HepG2 (cell line): ENCODE data around the gene CPA2. TPM values are rescaled to one million over a fixed set of nuclear protein-coding genes. Genes with fewer than 3 reads are reported as not detected.

ENCODE experiments used
- ATAC-seq: fragments of 200-7000 bp; cut with Tn5 transposase; 3 replicates; pipeline ENCODE4 v1.9.1; 2020; ENCODE audit warnings: mild to moderate bottlenecking, moderate library complexity
- BruUV-seq: library from RNA; stranded (reverse); fragments of 400-500 nt; replicated peaks from 2 replicates; lab custom pipeline; 2021; lab: Mats Ljungman, UMichigan
- CTCF ChIA-PET: fragments of 300-600 bp; formaldehyde crosslinking; extraction: SDS; loops from one replicate; lab custom pipeline; 2021; ENCODE audit warnings: low total read pairs, inconsistent platforms, low intra/inter-chr PET ratio; lab: Yijun Ruan, JAX
- POLR2A ChIA-PET: fragments of 350-600 bp; sonication (Branson Sonifier 250); formaldehyde crosslinking; loops from one replicate; lab custom pipeline; 2020; ENCODE audit warnings: antibody characterized with exemption, inconsistent platforms; lab: Yijun Ruan, JAX
- DNase-seq: peaks from one replicate; pipeline ENCODE4 v3.0.0-alpha.2; 2015; ENCODE audit warnings: low spot score
- FAIRE-seq: peaks from 3 replicates; lab custom pipeline; 2011; peaks lifted over from hg19 to GRCh38; lab: Jason Lieb, UNC
- H2AFZ ChIP-seq: one replicate; pipeline ENCODE4 v1.6.1; 2011; ENCODE audit warnings: low read length, inconsistent platforms
- H3K27ac ChIP-seq: fragments of 300-600 bp; 3 replicates; pipeline ENCODE4 v1.8.0; 2011; ENCODE audit warnings: mixed run types, mild to moderate bottlenecking, mixed read lengths, low read length, inconsistent platforms; ENCODE audit not compliant: insufficient read depth; ENCODE audit errors: extremely low read length
- H3K27me3 ChIP-seq, 2 experiments: fragments of 200-600 bp in 1 of 2; 2 replicates in 1 of 2; 3 replicates in 1 of 2; pipeline versions ENCODE4 v1.6.0 to v1.8.0; 2011; ENCODE audit warnings: low read length in 2 of 2, mild to moderate bottlenecking in 2 of 2, moderate library complexity in 2 of 2, inconsistent platforms in 1 of 2; ENCODE audit not compliant: insufficient read depth in 2 of 2, control insufficient read depth in 1 of 2
- H3K36me3 ChIP-seq, 2 experiments: fragments of 200-600 bp in 1 of 2; replicated peaks in 1 of 2; 2 replicates in 1 of 2; 3 replicates in 1 of 2; pipeline versions ENCODE4 v1.5.1 to v1.8.0; 2011; ENCODE audit warnings: low read length in 2 of 2, inconsistent platforms in 1 of 2; ENCODE audit not compliant: insufficient read depth in 2 of 2, control insufficient read depth in 1 of 2
- H3K4me1 ChIP-seq: 2 replicates; pipeline ENCODE4 v1.5.1; 2012; ENCODE audit warnings: low read length, inconsistent platforms; ENCODE audit not compliant: insufficient read depth
- H3K4me2 ChIP-seq: 2 replicates; pipeline ENCODE4 v1.6.0; 2011; ENCODE audit warnings: low read depth, low read length, inconsistent platforms
- H3K4me3 ChIP-seq, 3 experiments: fragments of 200-600 bp in 1 of 3; sonication (generic), shearing (Covaris generic) in 1 of 3; replicated peaks in 1 of 3; 2 replicates each; pipeline ENCODE4 v1.5.1; 2011 to 2016; ENCODE audit warnings: low read length in 3 of 3, inconsistent platforms in 2 of 3, low read depth in 2 of 3, mild to moderate bottlenecking in 2 of 3, control low read depth in 1 of 3, mixed read lengths in 1 of 3; ENCODE audit not compliant: insufficient read depth in 1 of 3
- H3K79me2 ChIP-seq: one replicate; pipeline ENCODE4 v1.6.1; 2011; ENCODE audit warnings: low read length, inconsistent platforms; ENCODE audit not compliant: insufficient read depth
- H3K9ac ChIP-seq: 2 replicates; pipeline ENCODE4 v1.6.0; 2011; ENCODE audit warnings: mild to moderate bottlenecking, low read depth, low read length, inconsistent platforms; ENCODE audit not compliant: insufficient read depth
- H3K9me3 ChIP-seq: 2 replicates; pipeline ENCODE4 v1.5.1; 2012; ENCODE audit warnings: mild to moderate bottlenecking, low read length
- H4K20me1 ChIP-seq: 2 replicates; pipeline ENCODE4 v1.6.0; 2011; ENCODE audit warnings: inconsistent platforms, mild to moderate bottlenecking, low read length, moderate library complexity; ENCODE audit not compliant: insufficient read depth
- ATF6 ChIP-seq: sonication (generic); formaldehyde crosslinking; conservative IDR thresholded peaks from 2 replicates; pipeline ENCODE4 v1.4.0; 2020; ENCODE audit warnings: missing genetic modification reagents
- GRHL1 ChIP-seq: sonication (generic); formaldehyde crosslinking; conservative IDR thresholded peaks from 2 replicates; pipeline ENCODE4 v1.8.0; 2022; ENCODE audit warnings: missing genetic modification reagents
- NR3C1 ChIP-seq: sonication (generic); formaldehyde crosslinking; IDR thresholded peaks from 2 replicates; pipeline ENCODE4 v1.4.0; 2020; ENCODE audit warnings: missing genetic modification reagents
- SKIL ChIP-seq: sonication (generic); formaldehyde crosslinking; IDR thresholded peaks from 2 replicates; pipeline ENCODE4 v1.8.0; 2022; ENCODE audit warnings: missing genetic modification reagents, mild to moderate bottlenecking, moderate library complexity, borderline replicate concordance
- SRSF4 ChIP-seq: fragments of 200-400 bp; formaldehyde crosslinking; IDR thresholded peaks from one replicate; pipeline ENCODE4 v1.6.1; 2018; ENCODE audit warnings: mild to moderate bottlenecking, low read depth, low read length, moderate library complexity; ENCODE audit not compliant: poor library complexity, severe bottlenecking
- YEATS2 ChIP-seq: sonication (generic); formaldehyde crosslinking; IDR thresholded peaks from 2 replicates; pipeline ENCODE4 v1.4.0; 2020; ENCODE audit warnings: missing genetic modification reagents, borderline replicate concordance
- ZBTB20 ChIP-seq: sonication (generic); formaldehyde crosslinking; IDR thresholded peaks from 2 replicates; pipeline ENCODE4 v1.8.1; 2023; ENCODE audit warnings: missing genetic modification reagents, low read depth, mild to moderate bottlenecking, borderline replicate concordance
- ZBTB44 ChIP-seq: sonication (generic); formaldehyde crosslinking; IDR thresholded peaks from 2 replicates; pipeline ENCODE4 v1.4.0; 2020; ENCODE audit warnings: missing genetic modification reagents
- ZHX1 ChIP-seq: sonication (generic); formaldehyde crosslinking; IDR thresholded peaks from 2 replicates; pipeline ENCODE4 v1.8.1; 2022; ENCODE audit warnings: low read depth, mild to moderate bottlenecking, missing genetic modification reagents
- ZNF180 ChIP-seq: sonication (generic); formaldehyde crosslinking; IDR thresholded peaks from 2 replicates; pipeline ENCODE4 v1.4.0; 2020; ENCODE audit warnings: low read depth, missing genetic modification reagents, borderline replicate concordance
- ZNF546 ChIP-seq: sonication (generic); formaldehyde crosslinking; conservative IDR thresholded peaks from 2 replicates; pipeline ENCODE4 v1.8.1; 2023; ENCODE audit warnings: mild to moderate bottlenecking, missing genetic modification reagents
- ZNF605 ChIP-seq: sonication (generic); formaldehyde crosslinking; IDR thresholded peaks from 2 replicates; pipeline ENCODE4 v1.8.0; 2022; ENCODE audit warnings: mild to moderate bottlenecking, missing genetic modification reagents
- ZNF749 ChIP-seq: sonication (generic); formaldehyde crosslinking; IDR thresholded peaks from 2 replicates; pipeline ENCODE4 v1.8.0; 2022; ENCODE audit warnings: mild to moderate bottlenecking, missing genetic modification reagents, moderate library complexity, borderline replicate concordance
- ZNF891 ChIP-seq: sonication (generic); formaldehyde crosslinking; IDR thresholded peaks from 2 replicates; pipeline ENCODE4 v1.5.0; 2020; ENCODE audit warnings: mild to moderate bottlenecking, missing genetic modification reagents
- WGBS: methylation state at CpG from one replicate; pipeline ENCODE4 v1.1.6; 2017; ENCODE audit warnings: low lambda C conversion rate; 5-methylcytosine and 5-hydroxymethylcytosine counted together
- in situ Hi-C: cut with HindIII; loops from 2 replicates; pipeline ENCODE4 v1.10.0; 2017; ENCODE audit warnings: low pct_unique_long_range_greater_than_20kb; ENCODE audit not compliant: extremely low pct_ligation_motif_present
- intact Hi-C: fragments of 100-400 bp; cut with micrococcal nuclease; formaldehyde crosslinking; loops from one replicate; pipeline ENCODE4 v1.10.0; 2022; ENCODE audit not compliant: unreplicated experiment
- polyA plus RNA-seq, 8 experiments: library from polyadenylated mRNA; depleted of rRNA in 3 of 8; stranded (reverse) in 7 of 8; unstranded in 1 of 8; fragments of >200 nt; fragmentation: Illumina TruSeq in 4 of 8; extraction: Trizol in 4 of 8; gene quantifications; 2 replicates each; pipeline versions ENCODE4 v1.2.1 to v1.2.3, GENCODE V29; 2011 to 2016; ENCODE audit warnings: low read depth in 4 of 8, missing spikeins in 1 of 8, mixed read lengths in 1 of 8; ENCODE audit not compliant: insufficient read depth in 1 of 8
- total RNA-seq, 5 experiments: library from RNA; depleted of rRNA; stranded (reverse); fragments of >200 nt; fragmentation: Illumina TruSeq; extraction: Trizol; gene quantifications; 2 replicates each; pipeline ENCODE4 v1.2.3, GENCODE V29; 2016; ENCODE audit warnings: low read depth in 1 of 5

Gene CPA2
- total and polyA plus RNA-seq, 2 of the 13 experiments (the other 11 are each of a cell fraction or from before 2014, with no cell fraction given), result not detected

GRCh38 chr7:130333832-130334231 lies 67.2 kb downstream of the CPA2 start:
- ChIA-PET POLR2A (no interaction called here), CTCF (no interaction called here)
- no TSS peak for BruUV-seq
- H3K79me2 ChIP-seq, result no peaks in the 10 kb centered on the region
- H3K4me2 ChIP-seq, result no peak overlapping the region
- DNase-seq, result no peak
- WGBS, result 40% methylated on average over 2 of the region's 2 CpGs
- no peak overlapping the region for H3K27ac ChIP-seq
- no peaks in the 10 kb centered on the region for H3K36me3 ChIP-seq
- H3K9me3 ChIP-seq, result no peaks in the 10 kb centered on the region
- H3K27me3 ChIP-seq, result peaks cover 0 to 14% of the 10 kb centered on the region in 2 experiments; a peak in 2 of 5 replicates
- no peaks in the 10 kb centered on the region for H4K20me1 ChIP-seq
- H3K4me1 ChIP-seq, result no peaks in the 10 kb centered on the region
- FAIRE-seq, result no peak
- no peak for ATAC-seq
- H3K4me3 ChIP-seq, result no peak overlapping the region
- intact Hi-C loops (no loop called here), in situ Hi-C loops (no loop called here)
- no peak overlapping the region for H3K9ac ChIP-seq
- no peak overlapping the region for H2AFZ ChIP-seq
- no peak for TF ChIP-seq ZNF891 (CRISPR knock-in tag)
- no peak for TF ChIP-seq ZBTB44 (CRISPR knock-in tag)
- no peak for TF ChIP-seq SKIL (CRISPR knock-in tag)
- no peak for TF ChIP-seq ZHX1 (CRISPR knock-in tag)
- TF ChIP-seq GRHL1 (CRISPR knock-in tag), result no peak
- TF ChIP-seq ZNF180 (CRISPR knock-in tag), result no peak
- no peak for TF ChIP-seq NR3C1 (CRISPR knock-in tag)
- no peak for TF ChIP-seq ZNF605
- TF ChIP-seq YEATS2 (CRISPR knock-in tag), result no peak
- no peak for TF ChIP-seq ZNF749
- TF ChIP-seq ATF6 (CRISPR knock-in tag), result no peak
- TF ChIP-seq SRSF4, result no peak
- no peak for TF ChIP-seq ZNF546 (CRISPR knock-in tag)
- no peak for TF ChIP-seq ZBTB20
